Esophagus muscularis mucosa (tissue), 3 donors: Measurements from ENCODE around the gene NFIB.

Experiments used
- EP300 ChIP-seq: sonication (generic); formaldehyde crosslinking; IDR thresholded peaks from one replicate; pipeline ENCODE4 v1.6.1; 2017; ENCODE audit warnings: antibody characterized with exemption
- POLR2A ChIP-seq: fragments of 450-650 bp; IDR thresholded peaks from one replicate; pipeline ENCODE4 v1.6.1; 2017; ENCODE audit warnings: antibody characterized with exemption, moderate library complexity, mild to moderate bottlenecking, low read depth
- POLR2AphosphoS5 ChIP-seq, 2 donors: sonication (generic); formaldehyde crosslinking; IDR thresholded peaks; one replicate each; pipeline ENCODE4 v1.6.1; 2017; ENCODE audit warnings: antibody characterized with exemption in 2 of 2

DNA sequence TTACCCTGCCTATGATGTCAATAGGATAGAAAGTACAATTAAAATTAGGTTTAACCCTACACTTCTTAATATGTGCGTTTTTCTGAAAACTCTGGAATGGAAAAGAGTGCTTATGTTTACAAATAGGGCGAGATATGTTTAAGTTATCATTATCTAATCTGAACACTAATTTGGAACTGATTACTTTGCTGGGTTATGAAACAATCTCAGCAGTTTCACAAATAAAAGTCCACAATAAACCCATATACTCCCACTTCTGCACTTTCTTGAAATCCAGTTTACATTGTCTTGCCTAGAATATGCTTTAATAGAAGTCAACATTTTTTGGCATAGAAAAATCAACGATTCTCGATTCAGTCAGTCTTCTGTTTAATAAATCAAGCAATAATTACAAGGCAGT, 236.3 kb downstream of the NFIB start:
- no peak for TF ChIP-seq POLR2AphosphoS5 (IDR thresholded peaks at IDR 0.05)
- TF ChIP-seq EP300: no peak
- no peak for TF ChIP-seq POLR2A
